K562 (cell line): Measurements from ENCODE around the gene TCF3. TPM values are rescaled to one million over a fixed set of nuclear protein-coding genes. Genes with fewer than 3 reads are reported as not detected.

Experiments
- GATAD2B ChIP-seq: fragments of 450-650 bp; IDR thresholded peaks from 2 replicates; pipeline ENCODE4 v1.6.1; 2017; ENCODE audit warnings: mild to moderate bottlenecking, borderline replicate concordance
- HDAC6 ChIP-seq: IDR thresholded peaks from 2 replicates; pipeline ENCODE4 v1.6.1; 2012; ENCODE audit warnings: low read depth, mild to moderate bottlenecking, control low read depth, inconsistent platforms, low read length, moderate library complexity
- MXI1 ChIP-seq: IDR thresholded peaks from 2 replicates; pipeline ENCODE4 v1.6.1; 2011; ENCODE audit warnings: low read depth, mild to moderate bottlenecking, improper control_type of control experiment, low read length
- POLR2A ChIP-seq: fragments of 450-650 bp; conservative IDR thresholded peaks from 2 replicates; pipeline ENCODE4 v1.6.1; 2016
- SFPQ ChIP-seq: fragments of 200-400 bp; formaldehyde crosslinking; IDR thresholded peaks from 2 replicates; pipeline ENCODE4 v1.6.1; 2017; ENCODE audit warnings: mild to moderate bottlenecking, low read depth, low read length, moderate library complexity
- SMC3 ChIP-seq: conservative IDR thresholded peaks from 2 replicates; pipeline ENCODE4 v1.6.1; 2011; ENCODE audit warnings: low read depth, low read length, improper control_type of control experiment; ENCODE audit not compliant: insufficient read depth
- ZBTB33 ChIP-seq: sonication (generic); formaldehyde crosslinking; IDR thresholded peaks from 2 replicates; pipeline ENCODE4 v1.8.1; 2023; ENCODE audit warnings: mild to moderate bottlenecking, missing genetic modification reagents
- ZNF174 ChIP-seq: fragments of 250-450 bp; sonication (Bioruptor Pico); IDR thresholded peaks from 2 replicates; pipeline ENCODE4 v1.4.0; 2020; ENCODE audit warnings: mild to moderate bottlenecking
- ZNF511 ChIP-seq: sonication (generic); formaldehyde crosslinking; IDR thresholded peaks from 2 replicates; pipeline ENCODE4 v1.8.0; 2022; ENCODE audit warnings: mild to moderate bottlenecking, missing genetic modification reagents
- polyA plus RNA-seq, 8 experiments: library from polyadenylated mRNA; depleted of rRNA in 4 of 8; stranded (reverse) in 5 of 8; unstranded in 3 of 8; fragments of >200 nt; fragmentation: Nextera tagmentation in 2 of 8; fragmentation: Illumina TruSeq in 1 of 8; extraction: Ambion mirVana in 2 of 8; extraction: Trizol in 1 of 8; gene quantifications; 2 replicates each; pipeline versions ENCODE4 v1.2.1 to v1.2.3, GENCODE V29; 2011 to 2014; ENCODE audit warnings: inconsistent platforms in 1 of 8, missing spikeins in 1 of 8
- total RNA-seq, 7 experiments: library from RNA; depleted of rRNA in 6 of 7; stranded (reverse); fragments of >200 nt in 6 of 7; fragmentation: Illumina TruSeq in 2 of 7; extraction: Trizol in 2 of 7; gene quantifications; 2 replicates each; pipeline versions ENCODE4 v1.2.1 to v1.2.3, GENCODE V29; 2011 to 2021; ENCODE audit warnings: low replicate concordance in 1 of 7
- TF ChIP-seq, protein P1 (sequence below), 2 experiments: fragments of 200-800 bp in 1 of 2; sonication (Bioruptor generic) in 1 of 2; sonication (generic) in 1 of 2; formaldehyde crosslinking in 1 of 2; IDR thresholded peaks in 1 of 2; conservative IDR thresholded peaks in 1 of 2; 2 replicates each; pipeline versions ENCODE4 v1.5.0 to v1.6.1; 2016 to 2020; ENCODE audit warnings: missing compliant biosample characterization in 1 of 2, missing genetic modification characterization in 1 of 2, missing genetic modification reagents in 1 of 2

TCF3 gene
- total and polyA plus RNA-seq, 9 of the 15 experiments (the other 6 are each of a cell fraction or from before 2014, with no cell fraction given) = 5.6 to 259 (median 84.0) TPM

DNA sequence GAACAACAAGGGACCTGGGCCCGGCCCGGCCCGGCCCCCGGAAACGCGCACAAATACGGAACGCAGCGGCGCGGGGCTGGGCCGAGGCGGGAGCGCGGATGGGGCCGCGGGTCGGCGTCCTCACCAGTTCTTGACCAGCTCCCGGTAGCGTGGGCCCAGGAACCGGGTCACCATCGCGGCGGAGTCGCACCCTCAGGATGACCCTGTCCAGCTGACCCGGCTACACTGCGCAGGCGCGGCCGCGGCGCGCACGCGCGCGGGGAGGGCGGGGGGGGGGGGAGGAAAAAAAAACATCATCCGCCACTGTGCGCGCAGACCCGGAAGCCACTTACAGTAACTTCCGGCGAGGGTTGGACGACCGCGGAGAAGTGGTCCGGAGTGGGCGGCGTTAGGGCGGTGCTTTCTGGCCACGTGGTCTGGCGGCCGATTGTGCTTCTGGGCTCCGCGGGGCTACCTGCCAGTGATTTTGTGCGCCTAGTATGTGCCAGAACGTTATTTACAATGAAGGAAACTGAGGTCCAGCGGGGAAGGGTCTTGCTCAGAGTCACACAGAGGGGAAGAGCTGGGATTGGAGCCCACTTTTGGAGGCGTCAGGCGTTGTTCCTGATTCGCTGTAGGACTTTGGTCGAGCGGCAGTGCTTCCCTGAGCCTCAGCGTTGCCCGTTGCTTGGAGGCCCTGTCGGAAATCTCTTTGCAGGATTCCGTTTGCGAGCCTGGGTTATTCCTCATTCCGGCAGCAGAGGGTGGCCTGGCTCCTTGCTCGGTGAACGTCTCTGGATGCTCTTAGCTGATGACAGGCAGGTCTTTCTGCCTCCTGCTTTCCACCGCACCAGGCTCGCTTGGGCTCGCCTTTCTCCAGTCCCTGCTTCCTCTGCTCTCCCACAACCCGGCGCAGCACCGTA lies 46.9 kb downstream of the TCF3 start, which contains the start of gene UQCR11 (continued):
- TF ChIP-seq ZNF174 (CRISPR knock-in tag) = no peak
- TF ChIP-seq GATAD2B = 0 out of 2 replicates have a peak, but pooled peaks have one; percentile 19
- TF ChIP-seq, protein P1, sequence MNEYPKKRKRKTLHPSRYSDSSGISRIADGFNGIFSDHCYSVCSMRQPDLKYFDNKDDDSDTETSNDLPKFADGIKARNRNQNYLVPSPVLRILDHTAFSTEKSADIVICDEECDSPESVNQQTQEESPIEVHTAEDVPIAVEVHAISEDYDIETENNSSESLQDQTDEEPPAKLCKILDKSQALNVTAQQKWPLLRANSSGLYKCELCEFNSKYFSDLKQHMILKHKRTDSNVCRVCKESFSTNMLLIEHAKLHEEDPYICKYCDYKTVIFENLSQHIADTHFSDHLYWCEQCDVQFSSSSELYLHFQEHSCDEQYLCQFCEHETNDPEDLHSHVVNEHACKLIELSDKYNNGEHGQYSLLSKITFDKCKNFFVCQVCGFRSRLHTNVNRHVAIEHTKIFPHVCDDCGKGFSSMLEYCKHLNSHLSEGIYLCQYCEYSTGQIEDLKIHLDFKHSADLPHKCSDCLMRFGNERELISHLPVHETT (CRISPR knock-in tag; conservative IDR thresholded peaks at IDR 0.05 in 1 of 2, IDR thresholded peaks at IDR 0.05 in 1 of 2) = peak in 1 of 2 experiments; percentile 78; a peak in 1 of 4 replicates
- peak; percentile 85 for TF ChIP-seq ZBTB33 (CRISPR knock-in tag)
- TF ChIP-seq SFPQ = no peak
- TF ChIP-seq POLR2A = peak; percentile 83
- peak; percentile 82; the same call in 1 of the 2 replicates for TF ChIP-seq MXI1
- TF ChIP-seq ZNF511 (CRISPR knock-in tag) = 0 out of 2 replicates have a peak, but pooled peaks have one; percentile 13
- TF ChIP-seq HDAC6 = no peak
- peak; percentile 68 for TF ChIP-seq SMC3
